ENCODE data around the gene AQP1. TPM values are rescaled to one million over a fixed set of nuclear protein-coding genes. Genes with fewer than 3 reads are reported as not detected.

Gene AQP1
- total RNA-seq, 1 experiment from 2014 or later: 1.2 TPM

- DNase-seq: peak; percentile 47
- H3K4me3 ChIP-seq (ENCODE audit: low read length): no peak overlapping the region
- H3K9me2 ChIP-seq (replicated peaks; ENCODE audit: low read length): no peaks in the 10 kb centered on the region
- no TSS peak for BruUV-seq (replicated peaks)
- H3K4me1 ChIP-seq (ENCODE audit: insufficient read depth, low read length): peaks cover 22% of the 10 kb centered on the region
- ATAC-seq: peak; percentile 65
- H4K20me1 ChIP-seq (ENCODE audit: low read length): no peaks in the 10 kb centered on the region
- no peaks in the 10 kb centered on the region for H3K36me3 ChIP-seq (ENCODE audit: low read depth, low read length)
- H3K79me2 ChIP-seq (ENCODE audit: low read length): no peaks in the 10 kb centered on the region
- no peaks in the 10 kb centered on the region for H3F3A ChIP-seq (ENCODE audit: low read length, unreplicated experiment)
- CTCF ChIA-PET: no interaction called here
- H3K9ac ChIP-seq (ENCODE audit: low read length): no peak overlapping the region; the same call in 1 of the 2 replicates
- intact Hi-C loops (cut with micrococcal nuclease): no loop called here
- H3K4me2 ChIP-seq (ENCODE audit: low read length): peak overlapping the region; percentile 0; the same call in 1 of the 2 replicates
- POLR2A ChIA-PET (ENCODE audit: unreplicated experiment): interaction anchor here (0.5 to 0.6 kb wide), 3 partner anchors 9 to 79 kb away, joined by 4 to 8 read pairs (median 5); no protein-coding TSS in a partner anchor
- TF ChIP-seq CTCF (conservative IDR thresholded peaks at IDR 0.05; ENCODE audit: low read depth, low read length) (no peak), EZH2phosphoT487 (IDR thresholded peaks at IDR 0.05; ENCODE audit: borderline replicate concordance, low read length) (no peak), EZH2 (IDR thresholded peaks at IDR 0.05; ENCODE audit: low read length, unreplicated experiment) (no peak)
- no peaks in the 10 kb centered on the region for H3K9me3 ChIP-seq (ENCODE audit: low read length)
- peak overlapping the region; percentile 48 for H2AFZ ChIP-seq (ENCODE audit: low read length)
- no peaks in the 10 kb centered on the region for H3K27me3 ChIP-seq (ENCODE audit: low read length)
- H3K27ac ChIP-seq (ENCODE audit: low read length): peak overlapping the region; percentile 39
Measured at GRCh38 chr7:30920584-30921539, 9.2 kb downstream of the AQP1 start.

- no peak for TF ChIP-seq EZH2 (IDR thresholded peaks at IDR 0.05; ENCODE audit: low read length, unreplicated experiment)
- no peak for TF ChIP-seq EZH2phosphoT487 (IDR thresholded peaks at IDR 0.05; ENCODE audit: borderline replicate concordance, low read length)
- no peak for TF ChIP-seq CTCF (conservative IDR thresholded peaks at IDR 0.05; ENCODE audit: low read depth, low read length)
- H3K9me2 ChIP-seq (replicated peaks; ENCODE audit: low read length): no peaks in the 10 kb centered on the region
- no peaks in the 10 kb centered on the region for H3K9me3 ChIP-seq (ENCODE audit: low read length)
- intact Hi-C loops (cut with micrococcal nuclease): no loop called here
- no peaks in the 10 kb centered on the region for H3F3A ChIP-seq (ENCODE audit: low read length, unreplicated experiment)
- no peak for ATAC-seq
- no peak for DNase-seq
- H3K79me2 ChIP-seq (ENCODE audit: low read length): no peaks in the 10 kb centered on the region
- CTCF ChIA-PET: no interaction called here
- H3K27me3 ChIP-seq (ENCODE audit: low read length): no peaks in the 10 kb centered on the region
- no peak overlapping the region for H3K4me3 ChIP-seq (ENCODE audit: low read length)
- H3K27ac ChIP-seq (ENCODE audit: low read length): no peak overlapping the region
- BruUV-seq (replicated peaks): no TSS peak
- H3K4me1 ChIP-seq (ENCODE audit: insufficient read depth, low read length): peaks cover 22% of the 10 kb centered on the region
- H4K20me1 ChIP-seq (ENCODE audit: low read length): no peaks in the 10 kb centered on the region
- POLR2A ChIA-PET (ENCODE audit: unreplicated experiment): interaction anchor here (0.5 kb wide), 1 partner anchor 80 kb away, joined by 4 read pairs; no protein-coding TSS in a partner anchor
- peak overlapping the region; percentile 48 for H2AFZ ChIP-seq (ENCODE audit: low read length)
- no peaks in the 10 kb centered on the region for H3K36me3 ChIP-seq (ENCODE audit: low read depth, low read length)
- H3K9ac ChIP-seq (ENCODE audit: low read length): no peak overlapping the region
- peak overlapping the region; percentile 0; the same call in 1 of the 2 replicates for H3K4me2 ChIP-seq (ENCODE audit: low read length)
Measured at GRCh38 chr7:30921540-30922401, 10.1 kb downstream of the AQP1 start.

Measured in PC-3 (cell line).